Stimulated activated CD4-positive, alpha-beta T cell treated with anti-CD3 and anti-CD28 coated beads, Interleukin-12 subunit alpha, Interleukin-12 subunit beta, amount 100 ng/mL, for 48 hours (primary cell): ENCODE data around the gene CNOT6L.
A peak's percentile ranks its signal among the peaks of the same experiment; 100 is the strongest.

ENCODE experiments used
- DNase-seq, 3 donors: peaks; one replicate each; pipeline ENCODE4 v3.0.0-alpha.2; 2020; ENCODE audit warnings: low read depth in 2 of 3, low spot score in 1 of 3

The CNOT6L gene

GRCh38 chr4:77820649-77821561 lies 1.7 kb upstream of the CNOT6L start:
- DNase-seq, result no peak

GRCh38 chr4:77819843-77820648 lies 878 bp upstream of the CNOT6L start:
- peak; percentile 94 for DNase-seq

- DNase-seq, result peak in 1 of 3 donors; percentile 67
These were observed 255 bp upstream of the CNOT6L start for GRCh38 chr4:77819404-77819842.

- DNase-seq, result peak in 1 of 3 donors; percentile 38
These were observed 1.0 kb downstream of the CNOT6L start for GRCh38 chr4:77818073-77818601.

GRCh38 chr4:77817304-77818072 lies 1.7 kb downstream of the CNOT6L start:
- DNase-seq, result no peak

- no peak for DNase-seq
These were observed 2.6 kb downstream of the CNOT6L start for GRCh38 chr4:77816546-77816945.

- no peak for DNase-seq
These were observed 3.5 kb downstream of the CNOT6L start for GRCh38 chr4:77815636-77816035.

- no peak for DNase-seq
These were observed 13.3 kb downstream of the CNOT6L start for GRCh38 chr4:77805840-77806239.

- DNase-seq, result no peak
These were observed 14.7 kb downstream of the CNOT6L start for GRCh38 chr4:77804471-77804870.

- no peak for DNase-seq
These were observed 16.8 kb downstream of the CNOT6L start for GRCh38 chr4:77802402-77802801.

- DNase-seq, result no peak
These were observed 17.9 kb downstream of the CNOT6L start for GRCh38 chr4:77801260-77801608.

GRCh38 chr4:77800483-77801259 lies 18.5 kb downstream of the CNOT6L start:
- DNase-seq, result no peak

GRCh38 chr4:77800077-77800476 lies 19.1 kb downstream of the CNOT6L start:
- DNase-seq, result no peak

GRCh38 chr4:77798385-77798784 lies 20.8 kb downstream of the CNOT6L start:
- no peak for DNase-seq

- DNase-seq, result no peak
These were observed 21.9 kb downstream of the CNOT6L start for GRCh38 chr4:77797239-77797638.

- no peak for DNase-seq
These were observed 23.8 kb downstream of the CNOT6L start for GRCh38 chr4:77795326-77795725.

- DNase-seq, result no peak
These were observed 29.0 kb downstream of the CNOT6L start for GRCh38 chr4:77790146-77790545.

- no peak for DNase-seq
These were observed 30.2 kb downstream of the CNOT6L start for GRCh38 chr4:77788990-77789389.

- DNase-seq, result no peak
These were observed 31.2 kb downstream of the CNOT6L start for GRCh38 chr4:77787969-77788368.

- DNase-seq, result no peak
These were observed 33.5 kb downstream of the CNOT6L start for GRCh38 chr4:77785669-77786068.
